Lower leg skin (tissue), 3 donors: Measurements from ENCODE around the gene ADPRH.

Experiments used
- POLR2A ChIP-seq, 2 donors: fragments of 450-650 bp; IDR thresholded peaks; one replicate each; pipeline ENCODE4 v1.6.1; 2016 to 2017; ENCODE audit warnings: antibody characterized with exemption in 2 of 2, mild to moderate bottlenecking in 1 of 2, moderate library complexity in 1 of 2
- TF ChIP-seq, protein P1 (sequence below), 3 donors: fragments of 450-650 bp; IDR thresholded peaks; one replicate each; pipeline ENCODE4 v1.5.1; 2016; ENCODE audit warnings: antibody characterized with exemption in 3 of 3, mild to moderate bottlenecking in 3 of 3, moderate library complexity in 2 of 3

DNA sequence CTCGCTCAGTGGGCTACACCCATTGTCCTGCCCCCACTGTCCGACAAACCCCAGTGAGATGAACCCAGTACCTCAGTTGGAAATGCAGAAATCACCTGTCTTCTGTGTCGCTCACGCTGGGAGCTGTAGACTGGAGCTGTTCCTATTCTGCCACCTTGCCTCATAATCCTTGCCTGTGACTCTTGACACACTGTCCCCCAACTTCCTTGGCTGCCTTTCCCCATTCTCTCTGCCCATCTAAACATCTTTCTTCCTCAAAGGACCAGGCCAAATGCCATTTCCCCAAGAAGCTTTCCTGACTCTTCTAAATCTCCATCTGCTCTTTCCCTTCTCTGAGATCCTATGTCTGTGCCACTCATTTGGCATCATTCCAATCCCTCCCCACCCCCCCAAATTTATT, 10.1 kb upstream of the ADPRH start:
- TF ChIP-seq, protein P1, sequence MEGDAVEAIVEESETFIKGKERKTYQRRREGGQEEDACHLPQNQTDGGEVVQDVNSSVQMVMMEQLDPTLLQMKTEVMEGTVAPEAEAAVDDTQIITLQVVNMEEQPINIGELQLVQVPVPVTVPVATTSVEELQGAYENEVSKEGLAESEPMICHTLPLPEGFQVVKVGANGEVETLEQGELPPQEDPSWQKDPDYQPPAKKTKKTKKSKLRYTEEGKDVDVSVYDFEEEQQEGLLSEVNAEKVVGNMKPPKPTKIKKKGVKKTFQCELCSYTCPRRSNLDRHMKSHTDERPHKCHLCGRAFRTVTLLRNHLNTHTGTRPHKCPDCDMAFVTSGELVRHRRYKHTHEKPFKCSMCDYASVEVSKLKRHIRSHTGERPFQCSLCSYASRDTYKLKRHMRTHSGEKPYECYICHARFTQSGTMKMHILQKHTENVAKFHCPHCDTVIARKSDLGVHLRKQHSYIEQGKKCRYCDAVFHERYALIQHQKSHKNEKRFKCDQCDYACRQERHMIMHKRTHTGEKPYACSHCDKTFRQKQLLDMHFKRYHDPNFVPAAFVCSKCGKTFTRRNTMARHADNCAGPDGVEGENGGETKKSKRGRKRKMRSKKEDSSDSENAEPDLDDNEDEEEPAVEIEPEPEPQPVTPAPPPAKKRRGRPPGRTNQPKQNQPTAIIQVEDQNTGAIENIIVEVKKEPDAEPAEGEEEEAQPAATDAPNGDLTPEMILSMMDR (IDR thresholded peaks at IDR 0.05), result no peak
- TF ChIP-seq POLR2A (IDR thresholded peaks at IDR 0.05), result no peak
